Stimulated activated CD8-positive, alpha-beta memory T cell treated with anti-CD3 and anti-CD28 coated beads, Interleukin-15, amount 100 ng/mL, for 24 hours (primary cell): ENCODE results near the gene TMEM147.
"Not testable (repeated sequence)": the region's sequence is repeated elsewhere in the genome, so short reads cannot be mapped to it uniquely, and the experiment has no call there.

Source experiments
- DNase-seq: peaks from one replicate; pipeline ENCODE4 v3.0.0-alpha.2; 2020; ENCODE audit warnings: low read depth

Gene TMEM147

GRCh38 chr19:35563207-35563829 lies 17.9 kb downstream of the TMEM147 start, which contains the start of gene ATP4A:
Gene ATP4A, minus strand, starts transcription at chr19:35563658. Its CDS starts 29 bp downstream, at chr19:35563629.
- DNase-seq: no peak

- DNase-seq: no peak
Measured at GRCh38 chr19:35565016-35565856, 19.8 kb downstream of the TMEM147 start.

GRCh38 chr19:35566738-35567137 lies 21.3 kb downstream of the TMEM147 start:
- no peak for DNase-seq

GRCh38 chr19:35569281-35569781 lies 23.9 kb downstream of the TMEM147 start:
- DNase-seq: no peak

GRCh38 chr19:35571406-35571965 lies 26.1 kb downstream of the TMEM147 start:
- DNase-seq: no peak

DNA sequence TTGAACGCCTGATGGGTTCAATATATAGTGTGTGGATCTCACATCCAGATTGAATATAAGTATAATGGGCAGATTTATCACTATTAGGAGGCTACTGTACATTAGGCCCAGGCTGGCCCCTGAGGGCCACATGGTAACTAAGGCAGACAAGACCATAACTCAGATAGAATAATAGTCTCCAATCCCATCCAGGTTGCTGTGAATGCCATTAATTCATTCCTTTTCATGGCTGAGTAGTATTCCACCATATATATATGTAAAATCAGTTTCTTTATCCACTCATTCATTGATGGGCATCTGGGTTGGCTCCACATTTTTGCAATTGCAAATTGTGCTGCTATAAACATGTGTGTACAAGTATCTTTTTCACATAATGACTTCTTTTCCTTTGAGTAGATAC lies 32.5 kb downstream of the TMEM147 start:
- DNase-seq: no peak

DNA sequence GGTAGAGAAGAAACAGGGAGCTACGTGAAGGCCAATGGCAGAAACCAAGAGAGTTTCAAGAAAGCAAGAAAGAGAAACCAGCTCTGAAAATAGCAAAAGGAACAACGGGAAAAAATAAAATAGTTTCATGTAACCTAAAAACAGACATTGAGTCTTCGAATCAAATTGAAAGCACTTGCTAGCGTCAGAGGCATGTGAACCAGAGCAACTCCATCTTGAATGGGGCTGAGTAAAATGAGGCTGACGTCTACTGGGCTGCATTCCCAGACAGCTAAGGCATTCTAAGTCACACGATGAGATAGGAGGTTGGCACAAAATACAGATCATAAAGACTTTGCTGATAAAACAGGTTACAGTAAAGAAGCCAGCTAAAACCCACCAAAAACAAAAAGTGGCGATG lies 33.3 kb downstream of the TMEM147 start:
- no peak for DNase-seq

DNA sequence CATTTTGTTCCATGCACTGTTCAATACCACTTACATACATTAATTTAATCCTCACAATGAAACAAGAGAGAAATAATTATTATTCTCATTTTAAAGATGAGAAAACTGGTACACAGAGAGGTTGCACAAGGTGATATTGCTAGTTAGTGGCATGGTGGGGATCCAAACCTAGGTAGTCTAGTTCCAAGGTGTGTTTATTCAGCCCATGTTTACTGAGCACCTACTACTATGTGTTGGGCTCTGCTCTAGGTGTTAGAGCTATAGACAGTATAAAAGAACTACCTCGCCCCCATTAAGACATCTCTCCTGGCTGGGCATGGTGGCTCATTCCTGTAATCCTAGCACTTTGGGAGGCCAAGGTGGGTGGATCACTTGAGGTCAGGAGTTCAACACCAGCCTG lies 37.3 kb downstream of the TMEM147 start:
- DNase-seq: no peak

DNA sequence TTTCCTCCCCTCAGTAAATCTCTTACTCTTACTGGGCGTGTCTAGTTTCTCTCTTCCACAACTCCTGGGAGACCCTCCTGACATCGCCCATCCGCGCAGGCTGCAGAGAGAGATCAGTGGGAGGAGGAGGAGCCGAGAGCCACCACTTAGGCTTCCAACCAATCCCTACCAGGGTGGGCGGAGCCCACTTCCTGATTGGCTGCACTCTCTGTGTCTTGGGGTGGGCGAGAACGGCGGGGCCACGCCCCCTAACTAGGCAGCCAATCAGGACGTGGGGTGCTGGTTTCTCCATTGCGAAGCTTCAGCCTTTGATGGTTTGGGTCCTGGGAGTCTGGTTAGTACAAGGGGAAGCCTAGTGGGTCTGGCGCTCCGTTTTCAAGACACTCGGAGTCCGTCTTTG lies 40.4 kb downstream of the TMEM147 start, which contains the start of gene PMIS2:
TSS of gene PMIS2 (plus strand) at position 326 of the 400 bp plus-strand sequence. CDS start 87 bp downstream, outside the sequence.
- no peak for DNase-seq

DNA sequence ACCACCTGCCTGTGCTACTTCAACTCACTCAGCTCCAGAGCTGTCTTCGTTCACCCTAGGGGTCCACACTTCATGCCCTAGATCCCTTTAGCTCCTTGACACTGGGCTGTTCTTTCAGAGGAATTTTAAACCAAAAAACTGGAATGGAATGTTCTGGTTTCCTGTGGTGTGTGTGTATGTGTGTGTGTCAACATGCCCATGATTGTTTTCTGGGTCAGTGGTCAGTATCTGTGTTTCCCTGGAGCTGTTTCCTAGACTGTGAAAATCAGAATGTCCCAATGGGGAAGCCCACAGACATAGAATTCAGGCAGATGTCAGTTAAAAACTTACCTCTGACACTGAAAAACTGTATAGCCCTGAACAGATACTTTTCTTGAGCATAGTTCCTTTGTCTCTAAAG lies 41.9 kb downstream of the TMEM147 start:
- DNase-seq: no peak

DNA sequence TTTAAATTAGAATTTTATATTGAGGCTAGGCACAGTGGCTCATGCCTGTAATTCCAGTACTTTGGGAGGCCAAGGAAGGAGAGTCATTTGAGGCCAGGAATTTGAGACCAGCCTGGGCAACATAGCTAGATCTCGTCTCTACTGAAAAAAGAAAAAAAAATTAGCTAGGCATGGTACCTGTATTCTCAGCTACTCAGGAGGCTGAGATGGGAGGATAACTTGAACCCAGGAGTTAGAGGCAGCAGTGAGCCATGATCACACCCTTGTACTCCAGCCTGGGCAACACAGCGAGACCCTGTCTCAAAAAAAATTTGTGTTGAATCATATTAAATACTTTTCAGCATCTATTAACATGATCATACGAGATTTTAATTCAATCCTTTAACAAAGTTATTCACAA lies 45.4 kb downstream of the TMEM147 start:
- no peak for DNase-seq

GRCh38 chr19:35592226-35592625 lies 46.8 kb downstream of the TMEM147 start:
- DNase-seq: no peak

DNA sequence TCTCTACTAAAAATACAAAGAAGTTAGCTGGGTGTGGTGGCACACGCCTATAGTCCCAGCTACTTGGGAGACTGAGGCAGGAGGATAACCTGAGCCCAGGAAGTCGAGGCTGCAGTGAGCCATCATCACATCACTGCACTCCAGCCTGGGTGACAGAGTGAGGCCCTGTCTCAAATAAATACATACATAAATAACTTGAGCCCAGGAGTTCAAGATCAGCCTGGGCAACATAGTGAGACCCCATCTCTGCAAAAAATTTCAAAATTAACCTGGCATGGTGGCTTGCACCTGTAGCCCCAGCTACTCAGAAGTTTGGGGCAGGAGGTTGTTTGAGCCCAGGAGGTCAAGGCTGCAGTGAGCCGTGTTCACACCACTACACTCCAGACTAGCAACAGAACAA lies 49.6 kb downstream of the TMEM147 start:
- not testable (repeated sequence) for DNase-seq

- no peak for DNase-seq
Measured at GRCh38 chr19:35595928-35596327, 50.5 kb downstream of the TMEM147 start.

GRCh38 chr19:35596366-35596999 lies 51.1 kb downstream of the TMEM147 start:
- DNase-seq: no peak
